Smooth muscle cell (in vitro differentiated cells): ENCODE data around the gene KLHDC7B. TPM values are rescaled to one million over a fixed set of nuclear protein-coding genes. Genes with fewer than 3 reads are reported as not detected.

Source experiments
- DNase-seq: peaks from one replicate; lab custom pipeline; 2025; ENCODE audit not compliant: unreplicated experiment; lab: John Stamatoyannopoulos, UW
- H2AFZ ChIP-seq: fragments of 200-600 bp; sonication (generic); 2 replicates; pipeline ENCODE4 v1.6.0; 2016; ENCODE audit warnings: antibody characterized with exemption, low read depth, mild to moderate bottlenecking
- H3F3A ChIP-seq: fragments of 200-600 bp; sonication (generic); 2 replicates; pipeline ENCODE4 v1.6.0; 2017; ENCODE audit warnings: antibody characterized with exemption, low read depth
- H3K27ac ChIP-seq: fragments of 200-600 bp; sonication (generic); 2 replicates; pipeline ENCODE4 v1.5.1; 2016; ENCODE audit warnings: low read depth, mild to moderate bottlenecking
- H3K27me3 ChIP-seq: fragments of 200-600 bp; sonication (generic); 2 replicates; pipeline ENCODE4 v1.6.1; 2016; ENCODE audit warnings: low read depth, mild to moderate bottlenecking
- H3K36me3 ChIP-seq: fragments of 200-600 bp; sonication (generic); 2 replicates; pipeline ENCODE4 v1.5.1; 2016; ENCODE audit warnings: low read depth
- H3K4me1 ChIP-seq: fragments of 200-600 bp; sonication (generic); 2 replicates; pipeline ENCODE4 v1.5.1; 2016; ENCODE audit warnings: low read depth
- H3K4me2 ChIP-seq: fragments of 200-600 bp; sonication (generic); 2 replicates; pipeline ENCODE4 v1.6.0; 2016; ENCODE audit warnings: mild to moderate bottlenecking
- H3K4me3 ChIP-seq: fragments of 200-600 bp; sonication (generic); 2 replicates; pipeline ENCODE4 v1.5.1; 2016; ENCODE audit warnings: mild to moderate bottlenecking
- H3K79me2 ChIP-seq: fragments of 200-600 bp; sonication (generic); 2 replicates; pipeline ENCODE4 v1.6.0; 2016; ENCODE audit warnings: low read depth, mild to moderate bottlenecking
- H3K9ac ChIP-seq: fragments of 200-600 bp; sonication (generic); 2 replicates; pipeline ENCODE4 v1.6.0; 2016; ENCODE audit warnings: low read depth
- H3K9me3 ChIP-seq: fragments of 200-600 bp; sonication (generic); replicated peaks from 2 replicates; pipeline ENCODE4 v1.5.1; 2016; ENCODE audit warnings: low read depth
- H4K20me1 ChIP-seq: fragments of 200-600 bp; sonication (generic); 2 replicates; pipeline ENCODE4 v1.6.0; 2016; ENCODE audit warnings: low read depth
- CTCF ChIP-seq: fragments of 200-600 bp; sonication (generic); IDR thresholded peaks from 2 replicates; pipeline ENCODE4 v1.5.1; 2017; ENCODE audit warnings: borderline replicate concordance, mild to moderate bottlenecking, antibody characterized with exemption; ENCODE audit not compliant: insufficient read depth, poor library complexity, severe bottlenecking
- WGBS: methylation state at CpG from one replicate; pipeline ENCODE4 v1.1.7; 2016; ENCODE audit warnings: low lambda C conversion rate; 5-methylcytosine and 5-hydroxymethylcytosine counted together
- polyA plus RNA-seq: library from polyadenylated mRNA; unstranded; fragments of >200 nt; fragmentation: Nextera tagmentation; extraction: Ambion mirVana; gene quantifications from 2 replicates; pipeline ENCODE4 v1.2.1, GENCODE V29; 2016
- total RNA-seq: library from RNA; depleted of rRNA; stranded (reverse); fragments of >200 nt; gene quantifications from 2 replicates; pipeline ENCODE4 v1.2.3, GENCODE V29; 2014

The KLHDC7B gene
- total and polyA plus RNA-seq, 2 experiments from 2014 or later, result 1.1 to 1.5 TPM

GRCh38 chr22:50516068-50516467 lies 29.6 kb upstream of the KLHDC7B start:
- Histone ChIP-seq H3K4me1 (no peaks in the 10 kb centered on the region), H3K4me3 (no peak overlapping the region), H3K9me3 (no peaks in the 10 kb centered on the region), H3K4me2 (no peak overlapping the region), H3K9ac (no peak overlapping the region), H3K36me3 (no peaks in the 10 kb centered on the region), H3K79me2 (peaks cover 32% of the 10 kb centered on the region), H3K27ac (no peak overlapping the region), H3K27me3 (no peaks in the 10 kb centered on the region), H4K20me1 (peaks cover 25% of the 10 kb centered on the region), H2AFZ (no peak overlapping the region), H3F3A (no peaks in the 10 kb centered on the region)
- no peak for DNase-seq
- 91% methylated on average over 8 of the region's 8 CpGs for WGBS
- no peak for TF ChIP-seq CTCF

DNA sequence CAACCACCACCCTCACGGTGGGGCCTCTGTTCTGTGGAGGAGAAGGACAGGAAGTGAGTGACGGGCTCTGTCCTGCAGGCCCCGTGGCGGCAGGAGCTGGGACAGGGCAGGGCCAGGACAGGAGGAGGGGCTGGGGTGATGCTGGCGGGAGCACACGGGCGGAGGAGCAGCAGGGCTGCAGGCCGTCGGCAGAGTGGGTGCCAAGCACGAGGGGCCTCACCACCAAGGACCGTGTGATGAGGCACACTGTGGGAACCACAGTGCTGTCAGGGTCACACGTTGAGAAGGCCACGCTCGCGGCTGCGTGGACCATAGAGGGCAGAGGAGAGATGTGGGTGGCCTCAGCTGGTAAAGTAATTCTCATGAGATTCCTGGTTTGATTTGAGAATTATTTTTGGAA lies 28.8 kb upstream of the KLHDC7B start:
- Histone ChIP-seq H3K9me3 (no peaks in the 10 kb centered on the region), H3K4me2 (no peak overlapping the region), H4K20me1 (peaks cover 25% of the 10 kb centered on the region), H3K79me2 (peaks cover 24% of the 10 kb centered on the region), H3K9ac (no peak overlapping the region), H3K27me3 (no peaks in the 10 kb centered on the region), H3K27ac (no peak overlapping the region), H2AFZ (no peak overlapping the region), H3K4me1 (no peaks in the 10 kb centered on the region), H3F3A (no peaks in the 10 kb centered on the region), H3K4me3 (no peak overlapping the region), H3K36me3 (no peaks in the 10 kb centered on the region)
- TF ChIP-seq CTCF, result no peak
- DNase-seq, result no peak
- 98% methylated on average over 16 of the region's 16 CpGs for WGBS

DNA sequence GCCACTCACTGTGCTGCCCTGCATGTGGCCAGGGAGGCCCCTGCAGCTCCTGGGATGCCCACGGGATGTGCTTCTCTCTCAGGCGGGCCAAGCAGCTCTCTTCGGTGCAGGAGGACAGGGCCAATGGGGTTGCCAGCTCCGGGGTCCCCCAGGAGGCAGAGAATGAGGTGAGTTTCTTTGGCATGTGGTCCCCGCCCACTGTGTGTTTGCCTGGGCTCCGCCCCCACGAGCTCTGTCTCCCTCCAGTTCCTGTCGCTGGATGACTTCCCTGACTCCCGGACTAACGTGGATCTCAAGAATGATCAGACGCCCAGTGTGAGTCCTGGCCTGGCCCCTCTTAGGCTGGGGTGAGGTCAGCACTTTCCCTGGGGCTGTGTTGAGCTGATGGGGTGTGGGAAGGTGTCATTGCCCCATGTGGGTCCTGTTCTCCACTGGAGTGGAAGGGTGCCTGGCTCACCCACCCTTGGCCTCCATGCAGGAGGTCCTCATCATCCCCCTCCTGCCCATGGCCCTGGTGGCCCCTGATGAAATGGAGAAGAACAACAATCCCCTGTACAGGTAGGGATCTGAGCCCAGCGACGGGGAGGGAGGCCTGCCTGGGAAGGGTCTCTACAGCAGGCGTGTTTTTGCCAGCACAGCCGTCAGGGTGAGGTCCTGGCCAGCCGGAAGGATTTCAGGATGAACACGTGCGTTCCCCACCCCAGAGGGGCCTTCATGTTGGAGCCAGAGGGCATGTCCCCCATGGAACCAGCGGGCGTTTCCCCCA lies 28.0 kb upstream of the KLHDC7B start:
- no peaks in the 10 kb centered on the region for H3K9me3 ChIP-seq
- peaks cover 17% of the 10 kb centered on the region for H3K79me2 ChIP-seq
- WGBS, result 94% methylated on average over 20 of the region's 20 CpGs
- H3K4me1 ChIP-seq, result no peaks in the 10 kb centered on the region
- no peak overlapping the region for H3K4me3 ChIP-seq
- no peak overlapping the region for H2AFZ ChIP-seq
- no peak for TF ChIP-seq CTCF
- H3K27me3 ChIP-seq, result no peaks in the 10 kb centered on the region
- DNase-seq, result no peak
- H3K4me2 ChIP-seq, result no peak overlapping the region
- H3F3A ChIP-seq, result no peaks in the 10 kb centered on the region
- peaks cover 21% of the 10 kb centered on the region for H4K20me1 ChIP-seq
- no peaks in the 10 kb centered on the region for H3K36me3 ChIP-seq
- H3K9ac ChIP-seq, result no peak overlapping the region
- H3K27ac ChIP-seq, result no peak overlapping the region

- H3K4me3 ChIP-seq, result no peak overlapping the region
- H3K36me3 ChIP-seq, result no peaks in the 10 kb centered on the region
- 98% methylated on average over 7 of the region's 7 CpGs for WGBS
- no peak overlapping the region for H2AFZ ChIP-seq
- no peak for TF ChIP-seq CTCF
- H3K27me3 ChIP-seq, result no peaks in the 10 kb centered on the region
- H3F3A ChIP-seq, result no peaks in the 10 kb centered on the region
- H3K9ac ChIP-seq, result no peak overlapping the region
- H3K79me2 ChIP-seq, result peaks cover 7% of the 10 kb centered on the region
- H3K4me1 ChIP-seq, result no peaks in the 10 kb centered on the region
- H3K4me2 ChIP-seq, result no peak overlapping the region
- no peak for DNase-seq
- no peaks in the 10 kb centered on the region for H3K9me3 ChIP-seq
- H4K20me1 ChIP-seq, result peaks cover 20% of the 10 kb centered on the region
- H3K27ac ChIP-seq, result no peak overlapping the region
Measured at GRCh38 chr22:50518606-50519005, 27.1 kb upstream of the KLHDC7B start.
